HG02852 (cell line): ENCODE measurements around the gene PINK1.
"Not testable (repeated sequence)": the region's sequence is repeated elsewhere in the genome, so short reads cannot be mapped to it uniquely, and the experiment has no call there.

ENCODE experiments used
- ATAC-seq: cut with Tn5 transposase; IDR thresholded peaks from one replicate; pipeline ENCODE4 v1.9.1; 2021; ENCODE audit warnings: mild to moderate bottlenecking, moderate library complexity; ENCODE audit not compliant: unreplicated experiment

Gene PINK1

DNA sequence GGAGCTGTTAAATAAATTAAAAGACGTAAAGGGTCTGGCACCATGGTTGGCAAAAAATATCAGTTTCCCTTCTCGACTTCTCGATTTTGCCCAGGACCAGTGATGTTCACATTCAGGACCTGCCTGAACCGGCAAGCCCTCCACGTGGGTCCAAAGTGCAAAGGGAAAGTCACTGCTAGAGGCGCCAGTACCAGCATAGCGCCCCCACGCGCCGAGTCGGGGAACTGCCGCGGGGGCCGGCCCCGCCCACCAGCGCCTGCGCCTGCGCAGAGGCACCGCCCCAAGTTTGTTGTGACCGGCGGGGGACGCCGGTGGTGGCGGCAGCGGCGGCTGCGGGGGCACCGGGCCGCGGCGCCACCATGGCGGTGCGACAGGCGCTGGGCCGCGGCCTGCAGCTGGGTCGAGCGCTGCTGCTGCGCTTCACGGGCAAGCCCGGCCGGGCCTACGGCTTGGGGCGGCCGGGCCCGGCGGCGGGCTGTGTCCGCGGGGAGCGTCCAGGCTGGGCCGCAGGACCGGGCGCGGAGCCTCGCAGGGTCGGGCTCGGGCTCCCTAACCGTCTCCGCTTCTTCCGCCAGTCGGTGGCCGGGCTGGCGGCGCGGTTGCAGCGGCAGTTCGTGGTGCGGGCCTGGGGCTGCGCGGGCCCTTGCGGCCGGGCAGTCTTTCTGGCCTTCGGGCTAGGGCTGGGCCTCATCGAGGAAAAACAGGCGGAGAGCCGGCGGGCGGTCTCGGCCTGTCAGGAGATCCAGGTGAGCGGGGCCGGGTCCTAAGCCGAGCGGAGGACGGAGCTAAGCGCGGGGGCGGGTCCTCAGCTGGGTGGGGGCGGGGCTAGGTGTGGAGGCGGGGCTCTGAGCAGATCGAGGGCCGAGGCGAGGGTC lies at the start of gene PINK1:
Gene PINK1, plus strand, starts transcription at position 269 of the 875 bp plus-strand sequence. Its CDS starts 91 bp downstream, at position 360.
- ATAC-seq, result peak; percentile 61

DNA sequence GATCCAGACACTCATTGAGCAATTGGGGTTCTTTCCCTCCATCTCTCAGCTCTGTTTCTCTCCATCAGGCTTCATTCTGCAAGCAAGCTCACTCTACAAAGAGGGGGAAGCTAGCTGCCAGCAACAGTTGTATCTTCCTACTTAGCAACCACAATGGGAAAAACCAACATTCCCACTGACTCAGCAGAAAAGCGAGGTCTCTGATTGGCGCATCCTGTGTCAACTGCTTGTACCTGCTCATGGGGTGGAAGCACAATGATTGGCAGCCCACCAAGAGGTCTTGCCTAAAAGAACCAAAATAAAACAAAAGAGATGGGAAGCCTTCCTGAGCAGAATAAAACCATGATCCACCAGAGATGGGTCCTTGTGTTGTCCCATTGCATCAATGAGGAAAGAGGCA lies 48.4 kb upstream of the PINK1 start:
- ATAC-seq, result no peak

DNA sequence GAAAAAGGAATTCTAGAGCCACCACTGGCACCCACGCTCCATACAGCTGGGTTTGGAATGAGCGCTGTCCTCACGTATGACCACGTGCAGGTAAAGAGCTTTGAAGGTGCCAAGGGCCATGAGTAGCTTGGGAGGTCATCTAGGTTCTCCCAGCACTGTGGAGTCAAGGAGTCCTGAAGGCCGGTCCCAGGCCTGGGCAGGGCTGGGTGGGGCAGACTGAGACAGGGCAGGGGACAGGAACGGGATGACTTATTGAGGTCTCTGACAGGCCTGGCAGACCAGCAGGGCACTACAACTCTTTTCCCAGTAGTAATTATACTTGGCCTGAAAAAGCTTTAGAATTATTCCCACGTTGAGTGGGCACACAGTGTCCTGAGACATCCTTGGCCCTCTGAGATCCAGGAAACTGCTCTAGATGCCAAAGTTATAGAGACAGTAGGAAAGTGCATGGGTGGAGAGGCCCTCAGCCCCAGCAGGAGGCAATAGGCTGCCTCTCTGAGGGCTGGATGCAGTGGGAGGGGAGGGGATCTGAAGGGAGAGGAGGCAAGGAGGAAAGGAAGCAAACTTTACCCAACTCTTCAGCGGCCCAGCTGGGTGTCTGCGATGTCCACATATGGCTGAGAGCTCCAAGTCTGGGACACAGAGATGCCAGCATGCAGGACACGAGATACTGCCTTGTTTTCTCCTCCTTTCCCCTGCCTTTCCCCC lies 46.2 kb upstream of the PINK1 start:
- ATAC-seq, result no peak

DNA sequence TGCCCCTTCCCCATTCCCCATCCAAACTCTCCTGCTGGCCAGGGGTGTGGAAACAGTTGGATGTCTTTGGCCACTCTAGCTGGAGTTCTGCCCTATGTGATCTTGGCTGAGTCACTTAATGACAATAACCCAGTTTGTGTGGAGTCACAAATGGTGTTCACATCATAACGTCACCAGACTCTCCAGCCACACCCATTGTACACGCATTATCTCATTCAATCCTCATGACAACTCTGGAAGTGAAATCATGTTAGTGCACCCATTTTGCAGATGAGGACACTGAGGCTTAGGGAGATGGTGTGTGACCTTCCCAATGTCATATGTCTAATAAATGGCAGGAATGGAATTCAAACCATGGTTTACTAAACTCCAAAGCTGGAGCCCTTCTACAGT lies 45.6 kb upstream of the PINK1 start:
- ATAC-seq, result no peak

DNA sequence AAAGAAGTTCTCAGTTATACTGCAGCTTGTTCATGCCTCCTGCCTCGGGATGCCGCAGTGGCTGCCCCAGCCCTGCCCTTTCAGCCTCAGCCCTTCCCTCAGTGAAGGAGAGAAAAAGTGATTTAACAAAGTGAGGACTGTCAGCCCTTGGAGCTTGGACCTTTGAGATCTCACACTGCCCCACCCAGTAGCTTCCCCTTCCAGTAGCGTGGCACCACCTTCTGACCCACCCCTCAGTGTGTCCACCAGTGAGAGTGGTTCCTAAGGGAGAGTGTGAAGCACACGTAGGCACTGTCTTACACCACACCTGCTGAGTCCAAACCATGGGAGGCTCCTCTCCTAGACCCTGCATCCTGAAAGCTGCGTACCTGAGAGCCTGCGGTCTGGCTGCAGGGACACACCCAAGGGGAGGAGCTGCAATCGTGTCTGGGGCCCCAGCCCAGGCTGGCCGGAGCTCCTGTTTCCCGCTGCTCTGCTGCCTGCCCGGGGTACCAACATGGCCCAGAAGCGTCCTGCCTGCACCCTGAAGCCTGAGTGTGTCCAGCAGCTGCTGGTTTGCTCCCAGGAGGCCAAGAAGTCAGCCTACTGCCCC lies 44.5 kb upstream of the PINK1 start, which contains the start of gene CDA:
Gene CDA, plus strand, starts transcription at position 464 of the 592 bp plus-strand sequence. Its CDS starts 33 bp downstream, at position 497.
- no peak for ATAC-seq

DNA sequence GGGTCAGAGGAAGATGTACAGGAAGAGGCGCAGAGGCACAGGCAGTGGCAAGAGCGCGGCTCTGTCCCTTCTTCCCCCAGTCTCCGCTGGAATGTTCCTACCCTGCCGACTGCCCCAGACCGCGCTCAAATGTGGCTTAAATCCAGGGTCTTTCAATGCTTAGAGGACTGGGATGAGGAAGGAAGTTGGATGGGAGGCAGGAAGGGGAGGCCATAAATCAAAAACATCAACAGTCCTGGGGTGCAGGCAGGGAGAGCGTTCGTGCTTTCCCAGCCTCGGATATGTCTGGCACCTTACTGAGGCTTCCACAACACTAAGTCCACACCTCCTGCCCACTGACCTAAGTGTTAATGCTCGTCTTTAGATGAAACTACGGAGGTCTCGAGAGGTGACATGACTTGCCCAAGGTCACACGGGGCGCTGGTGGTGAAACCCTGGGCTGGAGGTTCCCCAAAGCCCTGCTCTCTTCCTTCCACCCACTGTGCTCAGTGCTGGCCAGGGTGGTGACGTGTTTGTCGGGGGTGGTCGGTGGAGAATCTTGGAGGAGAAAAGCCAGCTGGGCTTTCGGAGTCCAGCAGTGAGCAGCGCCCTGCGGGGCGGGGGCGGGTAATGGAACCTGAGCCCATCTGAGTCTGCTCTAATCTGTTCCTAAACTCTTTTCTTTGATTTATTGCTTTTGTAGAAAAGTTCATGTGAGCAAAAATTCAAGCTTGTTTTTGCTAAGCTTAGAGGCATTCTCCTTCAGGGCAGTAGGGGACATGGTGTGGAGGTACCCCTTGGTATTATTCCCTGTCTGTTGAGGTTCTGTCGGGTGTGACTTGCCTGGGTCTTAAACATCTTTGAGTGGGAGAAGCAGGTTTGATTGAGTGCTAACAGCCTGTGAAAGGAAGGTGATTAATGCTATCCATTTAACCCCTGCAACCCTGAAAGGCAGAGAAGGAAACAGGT lies 43.7 kb upstream of the PINK1 start:
- ATAC-seq, result no peak

DNA sequence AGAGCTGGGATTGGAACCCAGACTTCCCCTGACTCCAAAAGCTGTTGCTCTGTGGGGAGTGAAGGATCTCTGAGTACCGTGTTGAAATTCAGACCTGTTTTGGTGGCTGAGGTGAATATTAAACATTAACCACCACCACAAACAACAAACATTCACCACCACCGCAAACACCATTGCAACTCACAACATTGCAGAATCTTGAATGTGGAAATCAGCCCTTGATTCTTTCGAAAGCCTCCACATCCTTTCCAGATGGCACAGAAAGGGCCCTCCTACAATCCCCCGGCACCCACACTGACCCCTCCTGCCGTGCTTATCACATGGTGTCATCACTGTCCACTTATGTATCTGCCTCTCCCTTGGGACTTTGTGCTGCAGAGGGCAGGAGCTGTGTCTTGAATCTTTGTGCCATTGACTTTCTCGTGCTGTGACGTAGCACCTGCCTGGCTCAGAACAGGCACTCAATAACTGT lies 42.9 kb upstream of the PINK1 start:
- ATAC-seq, result no peak

DNA sequence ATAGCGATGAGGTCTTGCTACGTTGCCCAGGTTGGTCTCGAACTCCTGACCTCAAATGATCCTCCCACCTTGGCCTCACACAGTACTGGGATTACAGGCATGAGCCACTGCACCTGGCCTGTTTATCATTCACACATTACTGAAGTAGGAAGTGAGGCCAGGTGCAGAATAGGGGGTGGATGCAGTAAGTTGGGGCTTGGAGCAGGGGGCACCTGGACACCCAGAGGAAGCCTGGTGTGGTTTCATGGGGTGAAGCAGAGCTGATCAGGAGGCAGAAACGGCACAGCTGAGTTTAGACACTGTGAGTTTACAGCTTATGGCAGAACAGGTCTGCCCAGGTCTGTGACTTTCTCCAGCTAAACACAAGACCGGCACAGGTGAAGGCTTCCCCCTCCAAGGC lies 39.5 kb upstream of the PINK1 start:
- ATAC-seq, result no peak

DNA sequence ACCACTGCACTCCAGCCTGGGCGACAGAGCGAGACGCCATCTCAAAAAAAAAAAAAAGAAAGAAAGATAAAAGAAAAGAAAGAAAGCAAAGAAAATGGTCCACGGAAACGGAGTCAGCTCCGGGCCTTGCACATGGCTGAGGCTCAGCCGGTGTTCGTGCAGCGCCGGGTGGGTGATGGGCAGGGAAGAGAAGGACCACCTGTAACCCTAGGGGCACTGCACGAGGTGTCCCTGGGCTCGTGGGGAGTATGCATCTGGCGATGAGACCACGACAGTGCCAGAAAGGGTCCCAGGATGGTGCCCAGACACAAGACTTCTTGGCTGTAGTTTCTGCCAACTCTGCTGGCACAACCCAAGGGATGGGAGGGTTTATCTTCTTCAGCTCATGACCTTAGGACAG lies 38.5 kb upstream of the PINK1 start:
- ATAC-seq, result no peak

DNA sequence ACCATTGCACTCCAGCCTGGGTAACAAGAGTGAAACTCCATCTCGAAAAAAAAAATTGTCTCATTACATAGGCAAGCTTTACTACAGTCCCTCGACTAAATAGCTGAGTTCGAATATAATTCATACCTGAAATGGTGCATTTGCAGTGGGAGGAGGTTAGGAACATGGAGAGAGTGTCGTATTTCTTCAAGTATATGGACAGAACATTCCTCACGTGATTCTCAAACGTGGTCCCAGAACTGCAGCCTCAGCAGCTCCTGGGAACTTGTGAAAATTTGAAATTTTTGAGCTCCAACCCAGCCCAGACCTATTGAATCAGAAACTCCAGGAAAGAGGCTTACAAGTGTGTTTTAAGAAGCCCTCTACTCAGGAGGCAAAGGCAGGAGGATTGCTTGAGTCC lies 37.2 kb upstream of the PINK1 start:
- ATAC-seq, result no peak

DNA sequence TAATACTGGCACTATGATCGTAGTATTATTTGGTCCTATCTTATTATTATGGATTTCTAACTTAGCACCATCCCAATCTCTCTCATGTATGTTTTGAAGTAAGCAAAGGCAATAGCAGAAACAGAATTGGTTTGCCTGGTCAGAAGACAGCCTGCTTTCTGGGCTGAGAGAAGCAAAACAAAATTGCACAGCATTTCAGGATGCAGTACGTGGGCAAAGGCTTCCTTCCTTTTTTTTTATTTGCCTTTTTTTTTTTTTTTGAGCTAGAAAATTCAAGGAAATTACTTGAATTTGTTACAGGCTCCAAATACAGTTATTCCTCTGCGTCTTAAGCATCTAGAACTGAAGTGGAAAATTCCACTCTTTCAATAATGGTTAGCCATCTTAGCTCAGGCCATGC lies 35.6 kb upstream of the PINK1 start:
- no peak for ATAC-seq

DNA sequence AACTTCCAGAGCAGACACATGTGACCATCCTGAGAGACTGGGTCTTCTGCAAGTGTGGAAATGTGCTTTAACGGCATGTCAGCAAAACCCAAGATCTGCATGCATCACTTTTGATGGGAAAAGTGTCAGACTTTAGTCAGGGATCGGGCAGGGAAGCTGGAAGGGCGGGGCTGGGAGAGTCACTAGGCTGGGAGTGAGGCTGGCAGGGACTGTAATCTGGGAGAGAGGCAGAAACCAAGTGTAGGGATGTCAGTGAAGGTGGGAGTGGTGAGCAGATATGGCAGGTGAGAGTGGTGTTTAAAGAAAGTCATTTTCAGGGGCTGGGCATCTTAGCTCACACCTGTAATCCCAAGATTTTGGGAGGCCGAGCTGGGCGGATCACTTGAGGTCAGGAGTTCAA lies 33.1 kb upstream of the PINK1 start:
- ATAC-seq, result no peak

DNA sequence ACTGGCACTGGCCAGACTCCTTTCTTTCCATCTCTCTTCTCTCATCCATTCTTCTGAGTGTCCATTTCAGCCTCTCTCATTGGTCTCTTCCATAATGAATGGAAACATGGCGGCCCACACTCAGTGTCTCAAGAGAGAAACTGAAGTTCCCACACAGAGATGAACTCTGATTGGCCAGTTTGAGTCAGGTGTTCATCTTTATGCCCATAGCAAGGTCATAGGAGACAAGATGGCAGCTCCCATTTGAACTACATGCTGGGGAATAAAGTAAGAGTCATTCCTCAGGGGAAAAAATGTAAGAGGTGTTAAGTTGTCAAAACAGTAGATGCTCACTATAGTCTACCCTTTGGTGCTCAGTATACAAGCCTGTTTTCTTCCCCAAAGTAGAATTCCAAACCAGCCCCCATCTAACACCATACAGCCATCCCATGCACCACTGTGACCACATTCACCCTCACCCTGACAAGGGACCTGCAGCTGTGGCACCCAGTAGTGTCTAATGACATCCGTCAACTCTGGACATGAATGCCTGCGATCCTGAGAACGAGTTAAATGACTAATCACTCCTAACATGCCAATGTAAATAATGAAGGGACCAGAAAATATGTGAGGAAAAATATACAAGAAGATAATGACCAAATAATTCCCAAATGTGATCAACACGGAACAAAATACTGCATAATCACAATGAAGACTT lies 32.0 kb upstream of the PINK1 start:
- no peak for ATAC-seq

DNA sequence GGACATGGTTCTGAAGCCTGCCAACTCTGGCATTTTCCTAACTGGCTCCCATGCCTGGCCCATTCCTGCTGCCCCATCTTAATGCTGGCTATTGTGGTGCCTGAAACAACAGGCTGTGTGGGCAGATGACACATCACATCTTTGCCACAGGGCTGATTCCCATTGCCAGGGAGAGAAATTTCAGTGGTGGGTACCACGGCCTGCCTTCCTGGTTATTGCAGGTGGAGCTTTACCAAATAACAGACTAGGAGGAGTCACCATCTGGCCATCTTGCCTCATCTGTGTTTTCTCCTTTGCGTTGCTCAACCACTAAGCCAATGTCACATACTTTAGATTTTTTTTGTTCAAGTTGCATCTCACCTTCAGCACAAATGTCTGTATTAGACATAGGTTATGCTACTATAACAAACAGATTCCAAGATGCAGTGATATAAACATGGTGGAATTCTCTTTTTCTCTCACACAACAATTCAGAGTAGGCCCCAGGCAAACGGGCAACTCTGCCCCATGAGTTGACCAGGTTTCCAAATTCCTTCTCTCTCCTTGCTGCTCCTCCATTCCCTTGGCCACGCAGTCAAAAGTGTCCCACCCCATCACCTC lies 30.3 kb upstream of the PINK1 start:
- ATAC-seq, result no peak

DNA sequence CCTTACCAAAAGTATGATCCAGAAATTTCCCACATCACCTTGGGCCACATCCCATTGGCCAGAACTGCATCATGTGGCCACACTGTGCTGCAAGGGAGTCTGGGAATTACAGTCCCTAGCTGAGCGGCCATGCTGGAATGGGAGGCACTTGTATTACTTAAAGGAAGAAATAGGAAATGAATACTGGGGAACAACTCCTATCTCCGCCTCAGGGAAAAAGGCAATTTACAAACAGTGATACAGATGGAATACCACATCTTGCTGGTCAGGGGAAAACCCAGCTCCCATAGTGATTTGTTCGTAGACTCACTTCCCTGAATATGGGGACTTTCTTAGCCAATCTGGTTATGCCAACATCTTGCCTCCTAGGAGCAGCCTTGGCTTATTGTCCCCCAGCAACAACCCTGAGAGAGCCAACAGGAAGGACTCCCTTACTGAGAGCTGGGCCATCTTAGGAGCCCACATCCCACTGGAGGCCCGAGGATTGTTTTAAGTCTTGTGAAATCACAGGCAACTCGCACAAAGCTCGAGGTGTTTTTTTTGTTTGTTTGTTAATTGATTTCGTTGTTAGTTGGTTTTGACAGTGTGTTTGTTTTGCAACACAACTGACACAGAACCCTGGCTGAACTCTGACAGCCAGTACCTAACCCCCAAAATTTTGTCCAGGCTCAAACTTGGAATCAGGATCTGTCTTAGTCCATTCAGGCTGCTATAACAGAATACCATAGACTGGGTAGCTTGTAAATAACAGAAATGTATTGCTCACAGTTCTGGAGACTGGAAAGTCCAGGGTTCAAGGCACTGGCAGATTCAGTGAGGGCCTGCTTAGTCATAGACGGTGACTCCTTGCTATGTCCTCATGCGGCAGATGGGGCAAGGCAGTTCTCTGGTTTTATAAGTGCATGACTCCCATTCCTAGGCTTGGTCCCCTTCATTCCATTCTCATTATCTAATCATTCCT lies 29.5 kb upstream of the PINK1 start:
- ATAC-seq, result no peak

DNA sequence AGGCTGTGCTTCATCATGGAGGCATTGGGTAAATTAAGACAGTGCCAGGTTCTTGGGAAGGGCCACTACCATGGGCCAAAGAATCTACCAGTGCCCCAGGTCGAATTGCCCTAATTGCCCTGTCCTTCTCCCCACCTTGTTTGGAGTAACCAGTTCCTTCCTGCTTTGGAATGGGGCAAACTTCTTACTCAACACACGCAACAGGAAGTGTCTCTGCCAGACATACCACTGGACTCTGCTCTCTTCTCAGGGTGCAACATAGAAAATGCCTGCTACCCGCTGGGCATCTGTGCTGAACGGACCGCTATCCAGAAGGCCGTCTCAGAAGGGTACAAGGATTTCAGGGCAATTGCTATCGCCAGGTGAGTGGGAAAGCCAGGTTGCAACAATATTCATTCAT lies 28.6 kb upstream of the PINK1 start:
- no peak for ATAC-seq

DNA sequence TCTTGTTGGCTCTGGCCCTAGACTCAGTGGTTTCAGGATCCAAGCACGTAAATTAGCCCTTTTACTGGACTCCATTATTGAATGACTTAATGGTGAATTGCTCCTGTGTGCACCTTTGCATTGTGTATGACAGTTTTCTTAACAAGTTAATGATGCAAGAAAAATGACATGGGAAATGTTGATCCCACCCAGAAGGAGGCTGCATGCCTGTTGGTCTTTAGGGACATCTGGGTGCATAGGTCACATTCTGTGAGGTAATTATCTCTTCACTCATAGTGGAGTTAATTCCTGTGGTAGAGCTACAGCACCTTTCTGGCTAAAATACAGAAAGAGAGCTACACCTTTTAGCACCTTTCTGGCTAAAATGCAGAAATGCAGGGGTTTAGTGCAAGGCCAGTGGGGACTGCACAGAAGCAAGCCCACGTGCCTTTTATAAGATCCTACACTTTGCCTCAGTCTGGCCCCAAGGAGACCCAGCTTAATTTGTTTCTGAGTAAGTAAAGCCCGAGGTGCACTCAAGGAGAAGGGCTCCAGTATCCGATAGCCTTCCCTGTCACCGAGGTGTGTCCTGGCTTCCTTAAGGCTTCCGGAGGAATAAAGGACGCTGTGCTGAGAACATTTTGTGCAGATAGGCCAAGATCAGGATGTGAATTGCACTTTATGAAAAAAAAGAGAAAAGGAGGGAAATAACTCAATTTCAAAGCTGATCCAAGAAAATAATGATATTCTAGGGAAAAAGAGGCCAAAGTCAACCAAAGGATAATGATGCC lies 26.3 kb upstream of the PINK1 start:
- not testable (repeated sequence) for ATAC-seq

DNA sequence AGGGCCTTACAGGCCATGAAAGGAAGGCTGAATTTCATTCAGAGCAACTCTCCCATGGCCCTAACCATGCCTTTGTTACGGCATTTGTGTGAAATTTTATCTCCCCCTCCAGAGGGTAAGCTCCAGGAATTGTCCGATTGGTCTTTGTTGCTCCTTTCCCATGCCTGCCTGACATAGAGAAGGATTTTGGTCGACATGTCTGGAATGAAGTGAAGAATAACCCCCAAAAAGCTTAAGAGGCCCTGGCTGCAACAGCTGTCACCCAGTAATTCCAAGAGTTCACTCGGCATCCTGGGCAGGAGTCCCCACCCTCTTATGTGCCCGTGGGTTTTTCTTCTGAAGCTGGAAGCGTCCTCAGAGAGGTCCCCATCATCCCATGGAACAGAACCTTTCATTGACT lies 23.7 kb upstream of the PINK1 start:
- ATAC-seq, result no peak
